ENCODE data around the gene AP1S3.
"Not testable (repeated sequence)": the region's sequence is repeated elsewhere in the genome, so short reads cannot be mapped to it uniquely, and the experiment has no call there.

Gene AP1S3

GRCh38 chr2:223797811-223798721 is 39.3 kb downstream of the AP1S3 start:
- DNase-seq: peak; percentile 59

- DNase-seq: peak; percentile 60
Observed at GRCh38 chr2:223797037-223797436, 40.3 kb downstream of the AP1S3 start.

- no peak for DNase-seq
Observed at GRCh38 chr2:223789423-223789822, 48.0 kb downstream of the AP1S3 start.

GRCh38 chr2:223788826-223789225 is 48.6 kb downstream of the AP1S3 start:
- no peak for DNase-seq

GRCh38 chr2:223788106-223788505 is 49.3 kb downstream of the AP1S3 start:
- DNase-seq: not testable (repeated sequence)

GRCh38 chr2:223787358-223787757 is 50.0 kb downstream of the AP1S3 start:
- DNase-seq: no peak

- DNase-seq: no peak
Observed at GRCh38 chr2:223786943-223787342, 50.4 kb downstream of the AP1S3 start.

GRCh38 chr2:223786236-223786635 is 51.1 kb downstream of the AP1S3 start:
- no peak for DNase-seq

- DNase-seq: no peak
Observed at GRCh38 chr2:223784221-223784772, 53.1 kb downstream of the AP1S3 start.

GRCh38 chr2:223782629-223783028 is 54.8 kb downstream of the AP1S3 start:
- no peak for DNase-seq

GRCh38 chr2:223781560-223781959 is 55.8 kb downstream of the AP1S3 start:
- no peak for DNase-seq

GRCh38 chr2:223779877-223780276 is 57.5 kb downstream of the AP1S3 start:
- DNase-seq: peak; percentile 71

- DNase-seq: no peak
Observed at GRCh38 chr2:223774193-223774592, 63.2 kb downstream of the AP1S3 start.

- no peak for DNase-seq
Observed at GRCh38 chr2:223772363-223772762, 65.0 kb downstream of the AP1S3 start.

- DNase-seq: no peak
Observed at GRCh38 chr2:223771475-223771874, 65.9 kb downstream of the AP1S3 start.

- DNase-seq: no peak
Observed at GRCh38 chr2:223768179-223768578, 69.2 kb downstream of the AP1S3 start.

- DNase-seq: no peak
Observed at GRCh38 chr2:223767341-223767740, 70.0 kb downstream of the AP1S3 start.

GRCh38 chr2:223765221-223765785 is 72.1 kb downstream of the AP1S3 start:
- DNase-seq: no peak

- no peak for DNase-seq
Observed at GRCh38 chr2:223764796-223765195, 72.6 kb downstream of the AP1S3 start.

- DNase-seq: peak; percentile 12
Observed at GRCh38 chr2:223762853-223763252, 74.5 kb downstream of the AP1S3 start.

- not testable (repeated sequence) for DNase-seq
Observed at GRCh38 chr2:223761746-223762145, 75.6 kb downstream of the AP1S3 start.

GRCh38 chr2:223760838-223761502 is 76.4 kb downstream of the AP1S3 start:
- peak; percentile 88 for DNase-seq
